Smooth muscle cell (in vitro differentiated cells): Measurements from ENCODE around the gene TAF1D. TPM values are rescaled to one million over a fixed set of nuclear protein-coding genes. Genes with fewer than 3 reads are reported as not detected.

Source experiments
- DNase-seq: peaks from one replicate; lab custom pipeline; 2025; ENCODE audit not compliant: unreplicated experiment; lab: John Stamatoyannopoulos, UW
- H2AFZ ChIP-seq: fragments of 200-600 bp; sonication (generic); 2 replicates; pipeline ENCODE4 v1.6.0; 2016; ENCODE audit warnings: antibody characterized with exemption, low read depth, mild to moderate bottlenecking
- H3F3A ChIP-seq: fragments of 200-600 bp; sonication (generic); 2 replicates; pipeline ENCODE4 v1.6.0; 2017; ENCODE audit warnings: antibody characterized with exemption, low read depth
- H3K27ac ChIP-seq: fragments of 200-600 bp; sonication (generic); 2 replicates; pipeline ENCODE4 v1.5.1; 2016; ENCODE audit warnings: low read depth, mild to moderate bottlenecking
- H3K27me3 ChIP-seq: fragments of 200-600 bp; sonication (generic); 2 replicates; pipeline ENCODE4 v1.6.1; 2016; ENCODE audit warnings: low read depth, mild to moderate bottlenecking
- H3K36me3 ChIP-seq: fragments of 200-600 bp; sonication (generic); 2 replicates; pipeline ENCODE4 v1.5.1; 2016; ENCODE audit warnings: low read depth
- H3K4me1 ChIP-seq: fragments of 200-600 bp; sonication (generic); 2 replicates; pipeline ENCODE4 v1.5.1; 2016; ENCODE audit warnings: low read depth
- H3K4me2 ChIP-seq: fragments of 200-600 bp; sonication (generic); 2 replicates; pipeline ENCODE4 v1.6.0; 2016; ENCODE audit warnings: mild to moderate bottlenecking
- H3K4me3 ChIP-seq: fragments of 200-600 bp; sonication (generic); 2 replicates; pipeline ENCODE4 v1.5.1; 2016; ENCODE audit warnings: mild to moderate bottlenecking
- H3K79me2 ChIP-seq: fragments of 200-600 bp; sonication (generic); 2 replicates; pipeline ENCODE4 v1.6.0; 2016; ENCODE audit warnings: low read depth, mild to moderate bottlenecking
- H3K9ac ChIP-seq: fragments of 200-600 bp; sonication (generic); 2 replicates; pipeline ENCODE4 v1.6.0; 2016; ENCODE audit warnings: low read depth
- H3K9me3 ChIP-seq: fragments of 200-600 bp; sonication (generic); replicated peaks from 2 replicates; pipeline ENCODE4 v1.5.1; 2016; ENCODE audit warnings: low read depth
- H4K20me1 ChIP-seq: fragments of 200-600 bp; sonication (generic); 2 replicates; pipeline ENCODE4 v1.6.0; 2016; ENCODE audit warnings: low read depth
- WGBS: methylation state at CpG from one replicate; pipeline ENCODE4 v1.1.7; 2016; ENCODE audit warnings: low lambda C conversion rate; 5-methylcytosine and 5-hydroxymethylcytosine counted together
- polyA plus RNA-seq: library from polyadenylated mRNA; unstranded; fragments of >200 nt; fragmentation: Nextera tagmentation; extraction: Ambion mirVana; gene quantifications from 2 replicates; pipeline ENCODE4 v1.2.1, GENCODE V29; 2016
- total RNA-seq: library from RNA; depleted of rRNA; stranded (reverse); fragments of >200 nt; gene quantifications from 2 replicates; pipeline ENCODE4 v1.2.3, GENCODE V29; 2014
- TF ChIP-seq, protein P1 (sequence below): fragments of 200-600 bp; sonication (generic); IDR thresholded peaks from 2 replicates; pipeline ENCODE4 v1.5.1; 2017; ENCODE audit warnings: borderline replicate concordance, mild to moderate bottlenecking, antibody characterized with exemption; ENCODE audit not compliant: insufficient read depth, poor library complexity, severe bottlenecking

Gene TAF1D
- total and polyA plus RNA-seq, 2 experiments from 2014 or later, result 36.9 to 216 TPM

- no peak for DNase-seq
- no peak overlapping the region for H2AFZ ChIP-seq
- peak overlapping the region; percentile 31 for H3K27ac ChIP-seq
- TF ChIP-seq, protein P1, sequence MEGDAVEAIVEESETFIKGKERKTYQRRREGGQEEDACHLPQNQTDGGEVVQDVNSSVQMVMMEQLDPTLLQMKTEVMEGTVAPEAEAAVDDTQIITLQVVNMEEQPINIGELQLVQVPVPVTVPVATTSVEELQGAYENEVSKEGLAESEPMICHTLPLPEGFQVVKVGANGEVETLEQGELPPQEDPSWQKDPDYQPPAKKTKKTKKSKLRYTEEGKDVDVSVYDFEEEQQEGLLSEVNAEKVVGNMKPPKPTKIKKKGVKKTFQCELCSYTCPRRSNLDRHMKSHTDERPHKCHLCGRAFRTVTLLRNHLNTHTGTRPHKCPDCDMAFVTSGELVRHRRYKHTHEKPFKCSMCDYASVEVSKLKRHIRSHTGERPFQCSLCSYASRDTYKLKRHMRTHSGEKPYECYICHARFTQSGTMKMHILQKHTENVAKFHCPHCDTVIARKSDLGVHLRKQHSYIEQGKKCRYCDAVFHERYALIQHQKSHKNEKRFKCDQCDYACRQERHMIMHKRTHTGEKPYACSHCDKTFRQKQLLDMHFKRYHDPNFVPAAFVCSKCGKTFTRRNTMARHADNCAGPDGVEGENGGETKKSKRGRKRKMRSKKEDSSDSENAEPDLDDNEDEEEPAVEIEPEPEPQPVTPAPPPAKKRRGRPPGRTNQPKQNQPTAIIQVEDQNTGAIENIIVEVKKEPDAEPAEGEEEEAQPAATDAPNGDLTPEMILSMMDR, result no peak
- H3K79me2 ChIP-seq, result peaks cover 40% of the 10 kb centered on the region
- peak overlapping the region; percentile 48 for H3K4me2 ChIP-seq
- peak overlapping the region; percentile 32 for H3K4me3 ChIP-seq
- H3K27me3 ChIP-seq, result no peaks in the 10 kb centered on the region
- no peak overlapping the region for H3K9ac ChIP-seq
- no peaks in the 10 kb centered on the region for H3K9me3 ChIP-seq
- WGBS, result 71% methylated on average over 7 of the region's 7 CpGs
- H3K4me1 ChIP-seq, result peaks cover 10% of the 10 kb centered on the region
- peaks cover under 1% of the 10 kb centered on the region for H3F3A ChIP-seq
- H3K36me3 ChIP-seq, result no peaks in the 10 kb centered on the region
- H4K20me1 ChIP-seq, result peaks cover 13% of the 10 kb centered on the region
These were observed 3.3 kb upstream of the TAF1D start for GRCh38 chr11:93744669-93745004.

- TF ChIP-seq, protein P1, result no peak
- peaks cover 24% of the 10 kb centered on the region for H3K4me1 ChIP-seq
- H3K36me3 ChIP-seq, result peaks cover 4% of the 10 kb centered on the region
- no peak overlapping the region for H3K27ac ChIP-seq
- H3K4me2 ChIP-seq, result no peak overlapping the region
- no peak overlapping the region for H2AFZ ChIP-seq
- H4K20me1 ChIP-seq, result peaks cover 26% of the 10 kb centered on the region
- peaks cover 53% of the 10 kb centered on the region for H3K79me2 ChIP-seq
- H3K9ac ChIP-seq, result no peak overlapping the region
- H3K4me3 ChIP-seq, result no peak overlapping the region
- no peak for DNase-seq
- 96% methylated on average over 23 of the region's 23 CpGs for WGBS
- no peaks in the 10 kb centered on the region for H3K27me3 ChIP-seq
- peaks cover 14% of the 10 kb centered on the region for H3F3A ChIP-seq
- H3K9me3 ChIP-seq, result no peaks in the 10 kb centered on the region
These were observed 2.0 kb upstream of the TAF1D start for GRCh38 chr11:93743291-93743690.

DNA sequence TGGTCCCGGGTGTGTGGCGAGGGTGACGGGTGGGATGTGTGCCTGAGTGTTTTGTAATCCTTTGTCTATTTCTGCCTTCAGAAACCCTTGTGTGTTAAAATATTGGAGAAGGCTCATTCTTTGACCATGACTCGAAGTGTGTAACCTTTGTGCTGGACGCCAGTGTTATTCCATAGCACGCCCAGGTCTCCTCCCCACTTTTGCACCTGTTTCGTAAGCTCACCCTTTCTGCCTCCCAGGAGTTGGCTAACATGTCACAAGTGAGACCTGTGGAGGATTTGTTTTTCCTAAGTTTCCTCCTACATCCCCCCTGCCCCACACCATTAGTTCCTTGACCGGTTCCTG is 559 bp upstream of the TAF1D start:
- Histone ChIP-seq H3K27ac (peak overlapping the region; percentile 85), H2AFZ (peak overlapping the region; percentile 96), H3K4me1 (peaks cover 38% of the 10 kb centered on the region), H4K20me1 (peaks cover 40% of the 10 kb centered on the region), H3K36me3 (peaks cover 14% of the 10 kb centered on the region), H3K9ac (peak overlapping the region; percentile 94), H3K27me3 (no peaks in the 10 kb centered on the region), H3K4me3 (peak overlapping the region; percentile 83), H3F3A (peaks cover 28% of the 10 kb centered on the region), H3K4me2 (peak overlapping the region; percentile 87), H3K79me2 (peaks cover 68% of the 10 kb centered on the region), H3K9me3 (no peaks in the 10 kb centered on the region)
- DNase-seq, result no peak
- 3% methylated on average over 8 of the region's 8 CpGs for WGBS
- TF ChIP-seq, protein P1, result no peak

- Histone ChIP-seq H3K27me3 (no peaks in the 10 kb centered on the region), H4K20me1 (peaks cover 52% of the 10 kb centered on the region), H3K4me1 (peaks cover 49% of the 10 kb centered on the region), H3F3A (peaks cover 40% of the 10 kb centered on the region), H3K4me2 (peak overlapping the region; percentile 87), H3K9me3 (no peaks in the 10 kb centered on the region), H2AFZ (peak overlapping the region; percentile 32), H3K79me2 (peaks cover 68% of the 10 kb centered on the region), H3K4me3 (peak overlapping the region; percentile 83), H3K36me3 (peaks cover 23% of the 10 kb centered on the region), H3K27ac (peak overlapping the region; percentile 85), H3K9ac (peak overlapping the region; percentile 94)
- TF ChIP-seq, protein P1, result no peak
- peak; percentile 41 for DNase-seq
- WGBS, result 2% methylated on average over 20 of the region's 20 CpGs
These were observed 583 bp downstream of the TAF1D start for GRCh38 chr11:93740730-93741093.
